ENCODE results near the gene CDRT15.

- TF ChIP-seq CTCF (IDR thresholded peaks at IDR 0.05) (no peak), POLR2AphosphoS5 (IDR thresholded peaks at IDR 0.05) (no peak), POLR2A (IDR thresholded peaks at IDR 0.05) (no peak)
These were observed 33.8 kb upstream of the CDRT15 start for GRCh38 chr17:14270508-14270907.

All from breast epithelium (tissue), 3 donors.